Measurements from ENCODE around the gene OR2S2.
"Not testable (repeated sequence)": the region's sequence is repeated elsewhere in the genome, so short reads cannot be mapped to it uniquely, and the experiment has no call there.

The OR2S2 gene

GRCh38 chr9:35917261-35917660, 40.7 kb downstream of the OR2S2 start:
- no peaks in the 10 kb centered on the region for H3K79me2 ChIP-seq (ENCODE audit: insufficient read depth, low read length)
- no peak overlapping the region for H3K9ac ChIP-seq (ENCODE audit: low read depth, low read length, poor library complexity, severe bottlenecking)
- no peak for TF ChIP-seq CTCF (conservative IDR thresholded peaks at IDR 0.05; ENCODE audit: low read length)
- no peak for TF ChIP-seq EZH2phosphoT487 (IDR thresholded peaks at IDR 0.05; ENCODE audit: borderline replicate concordance)
- H3K4me1 ChIP-seq (ENCODE audit: insufficient read depth, low read length, poor library complexity, severe bottlenecking): peaks cover 15% of the 10 kb centered on the region
- no peaks in the 10 kb centered on the region for H4K20me1 ChIP-seq (ENCODE audit: insufficient read depth, low read length, poor library complexity, severe bottlenecking)
- no peaks in the 10 kb centered on the region for H3K9me3 ChIP-seq (ENCODE audit: insufficient read depth, low read depth, low read length)
- H3F3A ChIP-seq (ENCODE audit: low read depth): no peaks in the 10 kb centered on the region
- no peak overlapping the region for H3K4me3 ChIP-seq (ENCODE audit: low read length, poor library complexity, severe bottlenecking)
- H3K27me3 ChIP-seq (ENCODE audit: insufficient read depth, low read length, poor library complexity, severe bottlenecking): no peaks in the 10 kb centered on the region
- H2AFZ ChIP-seq (ENCODE audit: low read length): no peak overlapping the region
- H3K4me2 ChIP-seq (ENCODE audit: low read depth, low read length, poor library complexity, severe bottlenecking): no peak overlapping the region
- H3K36me3 ChIP-seq (ENCODE audit: insufficient read depth, low read length): no peaks in the 10 kb centered on the region
- H3K9me2 ChIP-seq (replicated peaks; ENCODE audit: low read depth, low read length): no peaks in the 10 kb centered on the region

DNA sequence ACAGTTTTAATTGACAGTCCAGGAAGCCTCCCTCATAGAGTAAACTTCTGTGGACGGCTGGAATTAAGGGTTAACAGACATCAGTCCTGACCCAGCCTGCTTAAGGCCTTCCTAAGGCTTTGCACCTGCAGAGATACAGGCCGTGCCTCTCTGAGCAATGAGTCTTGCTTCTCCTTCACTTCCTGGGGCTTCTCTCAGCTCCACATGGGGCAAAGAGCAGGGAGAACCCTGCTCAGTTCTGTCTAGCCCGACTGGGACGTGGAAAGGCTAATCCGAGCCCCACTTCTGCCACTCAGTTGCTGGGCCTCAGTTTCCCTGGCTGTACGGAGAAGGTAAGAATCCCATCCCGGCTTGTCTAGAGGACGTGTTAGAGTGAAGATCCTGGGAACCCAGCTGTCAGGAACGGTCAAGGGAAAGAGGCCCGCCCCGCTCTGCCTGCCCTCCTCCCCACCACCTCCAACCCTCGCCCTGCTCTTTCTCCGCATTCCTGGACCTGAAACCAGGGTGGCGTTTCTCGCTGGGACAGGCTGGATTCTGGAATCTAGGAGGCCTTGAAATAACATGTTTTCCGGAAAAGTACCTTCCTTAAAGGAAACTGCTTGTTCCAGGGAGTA, 42.2 kb downstream of the OR2S2 start:
- no peaks in the 10 kb centered on the region for H3K79me2 ChIP-seq (ENCODE audit: insufficient read depth, low read length)
- H3K4me3 ChIP-seq (ENCODE audit: low read length, poor library complexity, severe bottlenecking): no peak overlapping the region
- TF ChIP-seq CTCF (conservative IDR thresholded peaks at IDR 0.05; ENCODE audit: low read length) (no peak), EZH2phosphoT487 (IDR thresholded peaks at IDR 0.05; ENCODE audit: borderline replicate concordance) (no peak)
- no peak overlapping the region for H2AFZ ChIP-seq (ENCODE audit: low read length)
- no peaks in the 10 kb centered on the region for H3K27me3 ChIP-seq (ENCODE audit: insufficient read depth, low read length, poor library complexity, severe bottlenecking)
- peaks cover 27% of the 10 kb centered on the region for H3K4me1 ChIP-seq (ENCODE audit: insufficient read depth, low read length, poor library complexity, severe bottlenecking)
- H3K9me3 ChIP-seq (ENCODE audit: insufficient read depth, low read depth, low read length): no peaks in the 10 kb centered on the region
- no peaks in the 10 kb centered on the region for H3K9me2 ChIP-seq (replicated peaks; ENCODE audit: low read depth, low read length)
- H3K9ac ChIP-seq (ENCODE audit: low read depth, low read length, poor library complexity, severe bottlenecking): no peak overlapping the region
- H3K4me2 ChIP-seq (ENCODE audit: low read depth, low read length, poor library complexity, severe bottlenecking): no peak overlapping the region
- peaks cover 7% of the 10 kb centered on the region for H3F3A ChIP-seq (ENCODE audit: low read depth)
- no peaks in the 10 kb centered on the region for H3K36me3 ChIP-seq (ENCODE audit: insufficient read depth, low read length)
- no peaks in the 10 kb centered on the region for H4K20me1 ChIP-seq (ENCODE audit: insufficient read depth, low read length, poor library complexity, severe bottlenecking)

GRCh38 chr9:35914301-35914807, 43.6 kb downstream of the OR2S2 start:
- Histone ChIP-seq H3K4me1 (ENCODE audit: insufficient read depth, low read length, poor library complexity, severe bottlenecking) (peaks cover 26% of the 10 kb centered on the region), H3K4me3 (ENCODE audit: low read length, poor library complexity, severe bottlenecking) (no peak overlapping the region), H4K20me1 (ENCODE audit: insufficient read depth, low read length, poor library complexity, severe bottlenecking) (no peaks in the 10 kb centered on the region), H3K4me2 (ENCODE audit: low read depth, low read length, poor library complexity, severe bottlenecking) (no peak overlapping the region), H3K27me3 (ENCODE audit: insufficient read depth, low read length, poor library complexity, severe bottlenecking) (no peaks in the 10 kb centered on the region), H3K9me2 (replicated peaks; ENCODE audit: low read depth, low read length) (no peaks in the 10 kb centered on the region), H3K9me3 (ENCODE audit: insufficient read depth, low read depth, low read length) (no peaks in the 10 kb centered on the region), H3F3A (ENCODE audit: low read depth) (peaks cover 7% of the 10 kb centered on the region), H2AFZ (ENCODE audit: low read length) (no peak overlapping the region), H3K9ac (ENCODE audit: low read depth, low read length, poor library complexity, severe bottlenecking) (no peak overlapping the region), H3K36me3 (ENCODE audit: insufficient read depth, low read length) (no peaks in the 10 kb centered on the region), H3K79me2 (ENCODE audit: insufficient read depth, low read length) (no peaks in the 10 kb centered on the region)
- TF ChIP-seq CTCF (conservative IDR thresholded peaks at IDR 0.05; ENCODE audit: low read length) (no peak), EZH2phosphoT487 (IDR thresholded peaks at IDR 0.05; ENCODE audit: borderline replicate concordance) (no peak)

- not testable (repeated sequence) for H3K9me2 ChIP-seq (replicated peaks; ENCODE audit: low read depth, low read length); H2AFZ ChIP-seq (ENCODE audit: low read length); H3F3A ChIP-seq (ENCODE audit: low read depth); H3K79me2 ChIP-seq (ENCODE audit: insufficient read depth, low read length); H3K9me3 ChIP-seq (ENCODE audit: insufficient read depth, low read depth, low read length); H3K4me3 ChIP-seq (ENCODE audit: low read length, poor library complexity, severe bottlenecking); H3K36me3 ChIP-seq (ENCODE audit: insufficient read depth, low read length); H3K27me3 ChIP-seq (ENCODE audit: insufficient read depth, low read length, poor library complexity, severe bottlenecking); H3K9ac ChIP-seq (ENCODE audit: low read depth, low read length, poor library complexity, severe bottlenecking); H4K20me1 ChIP-seq (ENCODE audit: insufficient read depth, low read length, poor library complexity, severe bottlenecking); H3K4me2 ChIP-seq (ENCODE audit: low read depth, low read length, poor library complexity, severe bottlenecking)
- peaks cover 20% of the 10 kb centered on the region for H3K4me1 ChIP-seq (ENCODE audit: insufficient read depth, low read length, poor library complexity, severe bottlenecking)
Observed at GRCh38 chr9:35913429-35913828, 44.5 kb downstream of the OR2S2 start.
